ENCODE measurements around the gene TRPC1. TPM values are rescaled to one million over a fixed set of nuclear protein-coding genes. Genes with fewer than 3 reads are reported as not detected.

Gene TRPC1
- polyA plus RNA-seq, 1 donor (not counting 4 experiments of a cell fraction or from before 2014, with no cell fraction given), result 9.1 TPM

- TF ChIP-seq CTCF (optimal IDR thresholded peaks at IDR 0.05 in 1 of 3, IDR thresholded peaks at IDR 0.05 in 1 of 3, conservative IDR thresholded peaks at IDR 0.05 in 1 of 3; ENCODE audit: extremely low read depth in 1 of 3, insufficient read depth in 2 of 3, low read length in 3 of 3) (no peak), EZH2 (IDR thresholded peaks at IDR 0.05; ENCODE audit: low read length) (no peak)
- Histone ChIP-seq H3K9me3 (ENCODE audit: control insufficient read depth, low read depth, low read length) (no peaks in the 10 kb centered on the region), H3K4me2 (ENCODE audit: control insufficient read depth, extremely low read depth, insufficient read depth, low read depth, low read length) (no peak overlapping the region), H3K4me3 (ENCODE audit: control insufficient read depth in 2 of 3, extremely low read depth in 1 of 3, insufficient read depth in 2 of 3, low read depth in 1 of 3, low read length in 3 of 3) (no peak overlapping the region), H2AFZ (ENCODE audit: control insufficient read depth, low read length) (no peak overlapping the region), H3K79me2 (ENCODE audit: control insufficient read depth, insufficient read depth, low read length) (no peaks in the 10 kb centered on the region), H3K9ac (ENCODE audit: control insufficient read depth, extremely low read depth, insufficient read depth, low read length) (no peak overlapping the region), H4K20me1 (ENCODE audit: control insufficient read depth, extremely low read depth, insufficient read depth, low read length) (no peaks in the 10 kb centered on the region), H3K27ac (ENCODE audit: control insufficient read depth, insufficient read depth, low read length) (no peak overlapping the region), H3K36me3 (ENCODE audit: control insufficient read depth in 2 of 2, extremely low read depth in 1 of 2, insufficient read depth in 2 of 2, low read length in 2 of 2) (no peaks in the 10 kb centered on the region), H3K9me1 (ENCODE audit: control insufficient read depth, extremely low read depth, insufficient read depth, low read length) (no peaks in the 10 kb centered on the region), H3K27me3 (ENCODE audit: control insufficient read depth, extremely low read depth, insufficient read depth, low read length) (no peaks in the 10 kb centered on the region), H3K4me1 (ENCODE audit: control insufficient read depth, extremely low read depth, insufficient read depth, low read length) (no peaks in the 10 kb centered on the region)
- dilution Hi-C loops (cut with MboI; ENCODE audit: extremely low pct_ligation_motif_present, low sequenced_read_pairs), result no loop called here
- DNase-seq (ENCODE audit: low read depth, low spot score) (no peak), FAIRE-seq (no peak)
Measured at GRCh38 chr3:142777927-142778326, 54.1 kb downstream of the TRPC1 start.

- TF ChIP-seq CTCF (optimal IDR thresholded peaks at IDR 0.05 in 1 of 3, IDR thresholded peaks at IDR 0.05 in 1 of 3, conservative IDR thresholded peaks at IDR 0.05 in 1 of 3; ENCODE audit: extremely low read depth in 1 of 3, insufficient read depth in 2 of 3, low read length in 3 of 3), result no peak
- TF ChIP-seq EZH2 (IDR thresholded peaks at IDR 0.05; ENCODE audit: low read length), result no peak
- DNase-seq (ENCODE audit: low read depth, low spot score), result no peak
- H4K20me1 ChIP-seq (ENCODE audit: control insufficient read depth, extremely low read depth, insufficient read depth, low read length), result no peaks in the 10 kb centered on the region
- H3K9ac ChIP-seq (ENCODE audit: control insufficient read depth, extremely low read depth, insufficient read depth, low read length), result no peak overlapping the region
- dilution Hi-C loops (cut with MboI; ENCODE audit: extremely low pct_ligation_motif_present, low sequenced_read_pairs), result no loop called here
- H3K4me1 ChIP-seq (ENCODE audit: control insufficient read depth, extremely low read depth, insufficient read depth, low read length), result no peaks in the 10 kb centered on the region
- H3K4me2 ChIP-seq (ENCODE audit: control insufficient read depth, extremely low read depth, insufficient read depth, low read depth, low read length), result no peak overlapping the region
- no peaks in the 10 kb centered on the region for H3K9me3 ChIP-seq (ENCODE audit: control insufficient read depth, low read depth, low read length)
- H3K9me1 ChIP-seq (ENCODE audit: control insufficient read depth, extremely low read depth, insufficient read depth, low read length), result no peaks in the 10 kb centered on the region
- no peak overlapping the region for H2AFZ ChIP-seq (ENCODE audit: control insufficient read depth, low read length)
- no peaks in the 10 kb centered on the region for H3K36me3 ChIP-seq (ENCODE audit: control insufficient read depth in 2 of 2, extremely low read depth in 1 of 2, insufficient read depth in 2 of 2, low read length in 2 of 2)
- H3K27me3 ChIP-seq (ENCODE audit: control insufficient read depth, extremely low read depth, insufficient read depth, low read length), result no peaks in the 10 kb centered on the region
- no peak overlapping the region for H3K4me3 ChIP-seq (ENCODE audit: control insufficient read depth in 2 of 3, extremely low read depth in 1 of 3, insufficient read depth in 2 of 3, low read depth in 1 of 3, low read length in 3 of 3)
- H3K27ac ChIP-seq (ENCODE audit: control insufficient read depth, insufficient read depth, low read length), result no peak overlapping the region
- no peaks in the 10 kb centered on the region for H3K79me2 ChIP-seq (ENCODE audit: control insufficient read depth, insufficient read depth, low read length)
- no peak for FAIRE-seq
Measured at GRCh38 chr3:142778541-142778940, 54.7 kb downstream of the TRPC1 start.

All from keratinocyte (primary cell).